ENCODE measurements around the gene CDH2. TPM values are rescaled to one million over a fixed set of nuclear protein-coding genes. Genes with fewer than 3 reads are reported as not detected.

Gene CDH2
- total and polyA plus RNA-seq, 4 donors = 14.2 to 49.5 (median 26.4) TPM

DNA sequence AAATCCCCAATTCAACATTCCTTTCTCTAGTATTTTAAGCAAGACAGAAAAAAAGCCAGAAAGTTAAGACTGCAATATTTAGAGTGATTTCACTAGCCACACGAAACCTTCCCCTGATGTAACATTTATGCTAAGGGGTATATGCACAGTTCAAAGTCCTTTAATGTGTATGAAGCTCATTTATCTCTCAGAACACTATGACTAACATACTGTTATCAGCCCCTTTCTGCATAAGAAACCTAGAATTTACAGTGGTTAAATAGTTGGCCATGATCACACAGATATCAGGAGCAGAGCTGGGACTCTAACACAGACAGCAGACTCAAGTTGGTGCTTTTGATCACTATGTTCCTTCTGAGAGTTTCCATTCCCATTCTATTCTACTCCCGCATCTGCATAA lies 185.5 kb downstream of the CDH2 start:
- no peaks in the 10 kb centered on the region for H3K9me3 ChIP-seq (ENCODE audit: control insufficient read depth in 4 of 4, low read length in 3 of 4)
- no peaks in the 10 kb centered on the region for H3K4me1 ChIP-seq (ENCODE audit: control insufficient read depth in 4 of 4, insufficient read depth in 4 of 4, low read length in 3 of 4)
- H3K36me3 ChIP-seq (ENCODE audit: control insufficient read depth in 4 of 4, insufficient read depth in 3 of 4, low read depth in 1 of 4, low read length in 3 of 4) = peaks cover 2 to 27% (median 10%) of the 10 kb centered on the region in 4 donors
- no peak overlapping the region for H3K9ac ChIP-seq (ENCODE audit: low read depth in 1 of 2, low read length in 2 of 2)
- TF ChIP-seq FOXA1 (IDR thresholded peaks at IDR 0.05) (no peak), ATF3 (IDR thresholded peaks at IDR 0.05) (no peak), YY1 (IDR thresholded peaks at IDR 0.05) (no peak), JUND (IDR thresholded peaks at IDR 0.05) (no peak), FOXA2 (IDR thresholded peaks at IDR 0.05) (no peak), NR2F2 (IDR thresholded peaks at IDR 0.05) (no peak), HNF4A (conservative IDR thresholded peaks at IDR 0.05) (no peak), TAF1 (conservative IDR thresholded peaks at IDR 0.05) (no peak), EGR1 (IDR thresholded peaks at IDR 0.05; ENCODE audit: low read depth in 2 of 2) (no peak), GABPA (IDR thresholded peaks at IDR 0.05 in 1 of 2, conservative IDR thresholded peaks at IDR 0.05 in 1 of 2) (no peak), SP1 (IDR thresholded peaks at IDR 0.05) (no peak), REST (IDR thresholded peaks at IDR 0.05) (no peak)
- H3K27ac ChIP-seq (ENCODE audit: low read depth in 1 of 2, low read length in 2 of 2) = no peak overlapping the region
- DNase-seq (ENCODE audit: low spot score) = no peak
- H3K27me3 ChIP-seq (ENCODE audit: control insufficient read depth in 4 of 4, insufficient read depth in 4 of 4, low read length in 3 of 4) = no peaks in the 10 kb centered on the region
- H3K4me3 ChIP-seq (ENCODE audit: low read depth in 1 of 3, low read length in 3 of 3) = no peak overlapping the region
- 93% methylated on average over 2 of the region's 2 CpGs for WGBS

DNA sequence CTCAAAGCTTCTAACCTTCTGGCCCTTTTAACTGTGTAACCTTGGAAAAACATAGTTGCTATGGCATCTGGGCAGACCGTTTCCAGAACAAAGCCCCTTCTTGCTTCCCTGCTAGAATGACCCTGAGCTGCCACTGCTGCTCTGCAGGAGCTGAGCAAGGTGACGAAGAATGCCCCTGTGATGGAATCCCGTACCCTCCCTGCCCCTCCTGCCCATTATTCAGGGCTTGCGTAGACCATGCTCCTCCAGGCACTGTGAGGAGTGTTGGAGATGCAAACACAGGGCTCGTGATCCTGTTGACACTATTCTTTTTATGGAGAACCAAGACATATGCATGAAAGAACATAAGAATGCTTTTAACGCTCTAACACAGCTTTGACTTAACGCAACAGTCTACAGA lies 191.1 kb downstream of the CDH2 start:
- H3K9ac ChIP-seq (ENCODE audit: low read depth in 1 of 2, low read length in 2 of 2) = no peak overlapping the region
- DNase-seq (ENCODE audit: low spot score) = no peak
- WGBS = 91% methylated on average over 7 of the region's 7 CpGs
- no peaks in the 10 kb centered on the region for H3K9me3 ChIP-seq (ENCODE audit: control insufficient read depth in 4 of 4, low read length in 3 of 4)
- H3K4me1 ChIP-seq (ENCODE audit: control insufficient read depth in 4 of 4, insufficient read depth in 4 of 4, low read length in 3 of 4) = no peaks in the 10 kb centered on the region
- peaks cover 4 to 40% (median 21%) of the 10 kb centered on the region in 4 donors for H3K36me3 ChIP-seq (ENCODE audit: control insufficient read depth in 4 of 4, insufficient read depth in 3 of 4, low read depth in 1 of 4, low read length in 3 of 4)
- no peaks in the 10 kb centered on the region for H3K27me3 ChIP-seq (ENCODE audit: control insufficient read depth in 4 of 4, insufficient read depth in 4 of 4, low read length in 3 of 4)
- TF ChIP-seq HNF4G (IDR thresholded peaks at IDR 0.05) (no peak), REST (IDR thresholded peaks at IDR 0.05) (no peak), JUND (IDR thresholded peaks at IDR 0.05) (no peak)
- no peak overlapping the region for H3K27ac ChIP-seq (ENCODE audit: low read depth in 1 of 2, low read length in 2 of 2)
- no peak overlapping the region for H3K4me3 ChIP-seq (ENCODE audit: low read depth in 1 of 3, low read length in 3 of 3)
